Measurements from ENCODE around the gene ERC2. TPM values are rescaled to one million over a fixed set of nuclear protein-coding genes. Genes with fewer than 3 reads are reported as not detected.

ERC2 gene
- total RNA-seq, 2 donors from 2014 or later: 16.1 to 22.8 TPM

DNA sequence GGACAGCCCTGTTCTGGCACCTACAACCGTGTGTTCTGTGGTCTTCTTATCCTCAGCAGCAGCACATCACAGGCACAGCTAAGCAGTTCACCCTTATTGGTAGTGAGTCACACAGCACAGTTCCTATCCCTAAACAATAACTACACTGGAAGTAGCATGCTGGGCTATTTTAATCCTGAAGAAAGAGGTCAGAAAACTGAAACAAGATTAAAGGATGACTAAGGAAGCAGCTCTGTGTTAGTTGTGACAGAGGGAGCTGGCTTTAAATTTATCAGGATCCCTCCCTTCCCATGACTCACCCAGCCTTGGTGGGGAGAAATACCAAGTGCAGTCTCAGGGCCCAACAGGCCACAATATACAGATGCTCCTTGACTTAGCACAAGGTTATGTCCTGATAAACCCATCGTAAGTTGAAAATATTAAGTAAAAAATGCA, 144.3 kb downstream of the ERC2 start:
- Mint-ChIP-seq H3K36me3 (ENCODE audit: low read depth) (peaks cover 2% of the 10 kb centered on the region), H3K9me3 (no peaks in the 10 kb centered on the region), H3K27me3 (ENCODE audit: insufficient read depth) (no peaks in the 10 kb centered on the region), H3K4me3 (no peak overlapping the region), H3K27ac (peak overlapping the region; percentile 7), H3K4me1 (peaks cover 52% of the 10 kb centered on the region)
- DNase-seq: peak; percentile 63
- no peaks in the 10 kb centered on the region for H3K27me3 ChIP-seq (ENCODE audit: control insufficient read depth, insufficient read depth, low read length, poor library complexity, severe bottlenecking)
- TF ChIP-seq, protein P1, sequence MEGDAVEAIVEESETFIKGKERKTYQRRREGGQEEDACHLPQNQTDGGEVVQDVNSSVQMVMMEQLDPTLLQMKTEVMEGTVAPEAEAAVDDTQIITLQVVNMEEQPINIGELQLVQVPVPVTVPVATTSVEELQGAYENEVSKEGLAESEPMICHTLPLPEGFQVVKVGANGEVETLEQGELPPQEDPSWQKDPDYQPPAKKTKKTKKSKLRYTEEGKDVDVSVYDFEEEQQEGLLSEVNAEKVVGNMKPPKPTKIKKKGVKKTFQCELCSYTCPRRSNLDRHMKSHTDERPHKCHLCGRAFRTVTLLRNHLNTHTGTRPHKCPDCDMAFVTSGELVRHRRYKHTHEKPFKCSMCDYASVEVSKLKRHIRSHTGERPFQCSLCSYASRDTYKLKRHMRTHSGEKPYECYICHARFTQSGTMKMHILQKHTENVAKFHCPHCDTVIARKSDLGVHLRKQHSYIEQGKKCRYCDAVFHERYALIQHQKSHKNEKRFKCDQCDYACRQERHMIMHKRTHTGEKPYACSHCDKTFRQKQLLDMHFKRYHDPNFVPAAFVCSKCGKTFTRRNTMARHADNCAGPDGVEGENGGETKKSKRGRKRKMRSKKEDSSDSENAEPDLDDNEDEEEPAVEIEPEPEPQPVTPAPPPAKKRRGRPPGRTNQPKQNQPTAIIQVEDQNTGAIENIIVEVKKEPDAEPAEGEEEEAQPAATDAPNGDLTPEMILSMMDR (conservative IDR thresholded peaks at IDR 0.05): no peak
- no peak overlapping the region for H3K27ac ChIP-seq (ENCODE audit: low read depth, low read length)
- 0 to 59% methylated on average over 1 to 2 of the region's 2 CpGs for WGBS, 2 experiments (ENCODE audit: insufficient coverage in 1 of 2, insufficient read length in 1 of 2)
- no peak overlapping the region for H3K4me3 ChIP-seq (ENCODE audit: low read length)
- no peak overlapping the region for H3K9ac ChIP-seq (ENCODE audit: extremely low read depth, low read length, poor library complexity, severe bottlenecking)
- peaks cover 31% of the 10 kb centered on the region for H3K4me1 ChIP-seq (ENCODE audit: control insufficient read depth, insufficient read depth, low read length)
- H3K36me3 ChIP-seq (ENCODE audit: control insufficient read depth, insufficient read depth, low read length): no peaks in the 10 kb centered on the region
- no peaks in the 10 kb centered on the region for H3K9me3 ChIP-seq (ENCODE audit: control insufficient read depth, low read length)

DNA sequence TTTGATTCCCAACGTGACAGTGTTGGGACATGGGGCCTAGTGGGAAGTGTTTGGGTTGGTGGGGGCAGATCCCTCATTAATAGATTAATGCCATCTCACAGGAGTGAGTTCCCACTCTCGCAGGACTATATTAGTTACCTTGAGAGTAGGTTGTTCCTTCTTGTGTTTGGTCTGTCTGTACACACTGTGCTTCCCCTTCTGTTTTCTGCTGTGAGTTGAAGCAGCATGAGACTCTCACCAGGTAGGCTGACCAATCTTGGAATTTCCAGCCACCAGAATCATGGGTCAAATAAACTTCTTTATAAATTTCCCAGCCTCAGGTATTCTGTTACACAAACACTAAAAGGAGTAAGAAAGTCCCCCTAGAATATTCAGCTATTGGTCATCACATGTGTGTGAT, 145.4 kb downstream of the ERC2 start:
- TF ChIP-seq, protein P1 (conservative IDR thresholded peaks at IDR 0.05): no peak
- Histone ChIP-seq H3K27me3 (ENCODE audit: control insufficient read depth, insufficient read depth, low read length, poor library complexity, severe bottlenecking) (no peaks in the 10 kb centered on the region), H3K9me3 (ENCODE audit: control insufficient read depth, low read length) (no peaks in the 10 kb centered on the region), H3K4me1 (ENCODE audit: control insufficient read depth, insufficient read depth, low read length) (peaks cover 31% of the 10 kb centered on the region), H3K9ac (ENCODE audit: extremely low read depth, low read length, poor library complexity, severe bottlenecking) (no peak overlapping the region), H3K27ac (ENCODE audit: low read depth, low read length) (no peak overlapping the region), H3K36me3 (ENCODE audit: control insufficient read depth, insufficient read depth, low read length) (no peaks in the 10 kb centered on the region), H3K4me3 (ENCODE audit: low read length) (peak overlapping the region; percentile 2)
- H3K4me1 Mint-ChIP-seq: peaks cover 52% of the 10 kb centered on the region
- no peaks in the 10 kb centered on the region for H3K27me3 Mint-ChIP-seq (ENCODE audit: insufficient read depth)
- H3K36me3 Mint-ChIP-seq (ENCODE audit: low read depth): peaks cover 2% of the 10 kb centered on the region
- peak overlapping the region; percentile 65 for H3K27ac Mint-ChIP-seq
- 88 to 100% methylated on average over 1 to 2 of the region's 2 CpGs for WGBS, 2 experiments (ENCODE audit: insufficient coverage in 1 of 2, insufficient read length in 1 of 2)
- no peak for DNase-seq
- no peaks in the 10 kb centered on the region for H3K9me3 Mint-ChIP-seq
- no peak overlapping the region for H3K4me3 Mint-ChIP-seq

DNA sequence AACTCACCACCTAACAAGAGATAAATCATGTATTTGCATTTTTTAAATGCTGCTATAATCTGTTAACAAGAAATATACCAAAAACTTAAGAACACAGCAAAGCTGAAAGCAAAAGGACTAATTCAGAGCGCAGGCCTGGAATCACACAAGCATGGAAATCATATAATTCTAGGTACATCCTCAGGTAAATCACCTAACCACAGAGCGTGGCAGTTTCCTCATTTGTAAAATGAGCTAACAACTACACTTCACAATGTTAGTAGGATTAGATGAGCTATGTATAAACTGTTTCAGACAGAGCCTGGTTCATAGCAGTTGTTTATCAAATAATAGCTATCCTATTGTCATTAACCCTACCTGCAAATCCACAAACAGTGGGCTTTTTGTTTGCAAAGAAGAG, 146.4 kb downstream of the ERC2 start:
- TF ChIP-seq, protein P1 (conservative IDR thresholded peaks at IDR 0.05): no peak
- Histone ChIP-seq H3K27ac (ENCODE audit: low read depth, low read length) (no peak overlapping the region), H3K9me3 (ENCODE audit: control insufficient read depth, low read length) (no peaks in the 10 kb centered on the region), H3K4me1 (ENCODE audit: control insufficient read depth, insufficient read depth, low read length) (peaks cover 31% of the 10 kb centered on the region), H3K9ac (ENCODE audit: extremely low read depth, low read length, poor library complexity, severe bottlenecking) (no peak overlapping the region), H3K27me3 (ENCODE audit: control insufficient read depth, insufficient read depth, low read length, poor library complexity, severe bottlenecking) (no peaks in the 10 kb centered on the region), H3K36me3 (ENCODE audit: control insufficient read depth, insufficient read depth, low read length) (no peaks in the 10 kb centered on the region), H3K4me3 (ENCODE audit: low read length) (peak overlapping the region; percentile 2)
- Mint-ChIP-seq H3K36me3 (ENCODE audit: low read depth) (peaks cover 2% of the 10 kb centered on the region), H3K27ac (no peak overlapping the region), H3K9me3 (no peaks in the 10 kb centered on the region), H3K27me3 (ENCODE audit: insufficient read depth) (no peaks in the 10 kb centered on the region), H3K4me1 (peaks cover 53% of the 10 kb centered on the region), H3K4me3 (no peak overlapping the region)
- 97% methylated on average over 1 of the region's 2 CpGs; no CpG with 5 or more reads in 1 of the 2 experiments for WGBS, 2 experiments (ENCODE audit: insufficient coverage in 1 of 2, insufficient read length in 1 of 2)
- no peak for DNase-seq
